ENCODE results near the gene TSEN34.
"Not testable (repeated sequence)": the region's sequence is repeated elsewhere in the genome, so short reads cannot be mapped to it uniquely, and the experiment has no call there.

DNA sequence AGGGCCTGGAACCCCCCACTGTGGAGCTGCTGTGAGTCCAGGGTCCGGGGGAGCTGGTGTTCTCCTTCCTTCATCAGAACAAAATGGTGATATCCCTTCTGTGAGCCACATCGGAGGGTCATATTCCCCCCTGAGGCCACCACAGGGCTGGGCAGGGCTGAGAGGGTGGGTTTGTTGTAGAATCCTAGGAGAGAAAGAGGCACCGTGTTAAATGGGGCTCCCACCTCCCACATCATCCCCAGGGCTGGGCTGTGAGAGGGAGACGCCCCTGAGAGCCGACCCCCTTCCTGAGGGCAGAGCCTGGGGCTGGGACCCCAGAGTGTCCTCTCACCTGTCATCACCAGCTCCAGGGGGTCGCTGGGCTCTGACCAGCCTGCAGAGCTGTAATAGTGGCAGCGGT is 30.8 kb downstream of the TSEN34 start:
- TF ChIP-seq, protein P1, sequence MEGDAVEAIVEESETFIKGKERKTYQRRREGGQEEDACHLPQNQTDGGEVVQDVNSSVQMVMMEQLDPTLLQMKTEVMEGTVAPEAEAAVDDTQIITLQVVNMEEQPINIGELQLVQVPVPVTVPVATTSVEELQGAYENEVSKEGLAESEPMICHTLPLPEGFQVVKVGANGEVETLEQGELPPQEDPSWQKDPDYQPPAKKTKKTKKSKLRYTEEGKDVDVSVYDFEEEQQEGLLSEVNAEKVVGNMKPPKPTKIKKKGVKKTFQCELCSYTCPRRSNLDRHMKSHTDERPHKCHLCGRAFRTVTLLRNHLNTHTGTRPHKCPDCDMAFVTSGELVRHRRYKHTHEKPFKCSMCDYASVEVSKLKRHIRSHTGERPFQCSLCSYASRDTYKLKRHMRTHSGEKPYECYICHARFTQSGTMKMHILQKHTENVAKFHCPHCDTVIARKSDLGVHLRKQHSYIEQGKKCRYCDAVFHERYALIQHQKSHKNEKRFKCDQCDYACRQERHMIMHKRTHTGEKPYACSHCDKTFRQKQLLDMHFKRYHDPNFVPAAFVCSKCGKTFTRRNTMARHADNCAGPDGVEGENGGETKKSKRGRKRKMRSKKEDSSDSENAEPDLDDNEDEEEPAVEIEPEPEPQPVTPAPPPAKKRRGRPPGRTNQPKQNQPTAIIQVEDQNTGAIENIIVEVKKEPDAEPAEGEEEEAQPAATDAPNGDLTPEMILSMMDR (IDR thresholded peaks at IDR 0.05) = not testable (repeated sequence)
- not testable (repeated sequence) for TF ChIP-seq POLR2A (IDR thresholded peaks at IDR 0.05)

Measured in lower leg skin (tissue), 3 donors.